Hepatocyte (in vitro differentiated cells): ENCODE results near the gene LPP. TPM values are rescaled to one million over a fixed set of nuclear protein-coding genes. Genes with fewer than 3 reads are reported as not detected.

Source experiments
- DNase-seq: peaks from one replicate; pipeline ENCODE4 v3.0.0-alpha.2; 2016; ENCODE audit warnings: low spot score
- H2AFZ ChIP-seq: fragments of 200-600 bp; sonication (generic); 2 replicates; pipeline ENCODE4 v1.6.0; 2016; ENCODE audit warnings: antibody characterized with exemption, mild to moderate bottlenecking
- H3K27ac ChIP-seq: fragments of 200-600 bp; sonication (generic); 2 replicates; pipeline ENCODE4 v1.5.1; 2016; ENCODE audit warnings: mild to moderate bottlenecking
- H3K27me3 ChIP-seq: fragments of 200-600 bp; sonication (generic); 2 replicates; pipeline ENCODE4 v1.6.1; 2016
- H3K36me3 ChIP-seq: fragments of 200-600 bp; sonication (generic); replicated peaks from 2 replicates; pipeline ENCODE4 v1.5.1; 2016; ENCODE audit warnings: low read depth; ENCODE audit not compliant: insufficient read depth
- H3K4me1 ChIP-seq: fragments of 200-600 bp; sonication (generic); 2 replicates; pipeline ENCODE4 v1.5.1; 2016; ENCODE audit warnings: mild to moderate bottlenecking, moderate library complexity; ENCODE audit not compliant: insufficient read depth
- H3K4me2 ChIP-seq: fragments of 200-600 bp; sonication (generic); 2 replicates; pipeline ENCODE4 v1.6.0; 2016
- H3K4me3 ChIP-seq: fragments of 200-600 bp; sonication (generic); 2 replicates; pipeline ENCODE4 v1.5.1; 2016; ENCODE audit warnings: mild to moderate bottlenecking
- H3K79me2 ChIP-seq: fragments of 200-600 bp; sonication (generic); 2 replicates; pipeline ENCODE4 v1.6.0; 2017; ENCODE audit warnings: mild to moderate bottlenecking
- H3K9me2 ChIP-seq: fragments of 200-600 bp; sonication (generic); replicated peaks from 2 replicates; pipeline ENCODE4 v1.6.0; 2017; ENCODE audit warnings: mild to moderate bottlenecking; ENCODE audit not compliant: insufficient read depth
- H3K9me3 ChIP-seq: fragments of 200-600 bp; sonication (generic); 2 replicates; pipeline ENCODE4 v1.5.1; 2016; ENCODE audit warnings: low read depth, mild to moderate bottlenecking
- H4K20me1 ChIP-seq: fragments of 200-600 bp; sonication (generic); 2 replicates; pipeline ENCODE4 v1.6.0; 2016; ENCODE audit warnings: mild to moderate bottlenecking; ENCODE audit not compliant: insufficient read depth, poor library complexity, severe bottlenecking
- CTCF ChIP-seq: fragments of 200-600 bp; sonication (generic); IDR thresholded peaks from 2 replicates; pipeline ENCODE4 v1.5.1; 2016; ENCODE audit warnings: antibody characterized with exemption, mild to moderate bottlenecking; ENCODE audit not compliant: poor library complexity
- EZH2 ChIP-seq: fragments of 200-600 bp; sonication (generic); IDR thresholded peaks from 2 replicates; pipeline ENCODE4 v1.6.1; 2016; ENCODE audit warnings: antibody characterized with exemption, mild to moderate bottlenecking, borderline replicate concordance
- EZH2phosphoT487 ChIP-seq: fragments of 200-600 bp; sonication (generic); IDR thresholded peaks from one replicate; pipeline ENCODE4 v1.6.1; 2018; ENCODE audit warnings: antibody characterized with exemption, mild to moderate bottlenecking, low read depth, moderate library complexity; ENCODE audit not compliant: unreplicated experiment, severe bottlenecking
- WGBS: methylation state at CpG from one replicate; pipeline ENCODE4 v1.1.6; 2016; ENCODE audit warnings: low lambda C conversion rate; ENCODE audit errors: missing lambda C conversion rate; 5-methylcytosine and 5-hydroxymethylcytosine counted together
- polyA plus RNA-seq: library from polyadenylated mRNA; unstranded; fragments of >200 nt; fragmentation: Nextera tagmentation; extraction: Ambion mirVana; gene quantifications from 2 replicates; pipeline ENCODE4 v1.2.1, GENCODE V29; 2016
- total RNA-seq: library from RNA; depleted of rRNA; stranded (reverse); fragments of >200 nt; gene quantifications from 2 replicates; pipeline ENCODE4 v1.2.3, GENCODE V29; 2014

Gene LPP
- total and polyA plus RNA-seq, 2 experiments from 2014 or later = 53.2 to 73.8 TPM

- 90% methylated on average over 4 of the region's 4 CpGs for WGBS
- Histone ChIP-seq H3K4me3 (no peak overlapping the region), H4K20me1 (no peaks in the 10 kb centered on the region), H3K4me1 (peaks cover 21% of the 10 kb centered on the region), H3K36me3 (no peaks in the 10 kb centered on the region), H2AFZ (no peak overlapping the region), H3K79me2 (peaks cover 2% of the 10 kb centered on the region), H3K27me3 (no peaks in the 10 kb centered on the region), H3K4me2 (no peak overlapping the region), H3K9me2 (no peaks in the 10 kb centered on the region), H3K9me3 (no peaks in the 10 kb centered on the region), H3K27ac (no peak overlapping the region)
- TF ChIP-seq CTCF (no peak), EZH2phosphoT487 (no peak), EZH2 (no peak)
- no peak for DNase-seq
These were observed 589.0 kb downstream of the LPP start for GRCh38 chr3:188742755-188743550.

- 95% methylated on average over 2 of the region's 2 CpGs for WGBS
- no peak overlapping the region for H2AFZ ChIP-seq
- H3K36me3 ChIP-seq = no peaks in the 10 kb centered on the region
- no peaks in the 10 kb centered on the region for H3K27me3 ChIP-seq
- peaks cover 21% of the 10 kb centered on the region for H3K4me1 ChIP-seq
- H3K9me3 ChIP-seq = no peaks in the 10 kb centered on the region
- no peak for DNase-seq
- H3K4me3 ChIP-seq = no peak overlapping the region
- H3K27ac ChIP-seq = no peak overlapping the region
- no peaks in the 10 kb centered on the region for H3K9me2 ChIP-seq
- TF ChIP-seq CTCF (no peak), EZH2 (no peak), EZH2phosphoT487 (no peak)
- H4K20me1 ChIP-seq = no peaks in the 10 kb centered on the region
- peaks cover 2% of the 10 kb centered on the region for H3K79me2 ChIP-seq
- no peak overlapping the region for H3K4me2 ChIP-seq
These were observed 590.2 kb downstream of the LPP start for GRCh38 chr3:188744166-188744565.

GRCh38 chr3:188745031-188745430 is 591.1 kb downstream of the LPP start:
- Histone ChIP-seq H3K9me2 (no peaks in the 10 kb centered on the region), H3K27me3 (no peaks in the 10 kb centered on the region), H3K4me3 (no peak overlapping the region), H3K79me2 (peaks cover 2% of the 10 kb centered on the region), H3K4me2 (no peak overlapping the region), H4K20me1 (no peaks in the 10 kb centered on the region), H3K27ac (no peak overlapping the region), H3K9me3 (no peaks in the 10 kb centered on the region), H3K4me1 (peaks cover 21% of the 10 kb centered on the region), H2AFZ (no peak overlapping the region), H3K36me3 (no peaks in the 10 kb centered on the region)
- DNase-seq = no peak
- TF ChIP-seq EZH2 = no peak
- no peak for TF ChIP-seq EZH2phosphoT487
- no peak for TF ChIP-seq CTCF
